GM12801 (cell line): ENCODE measurements around the gene ATP5MG.

Experiments used
- CTCF ChIP-seq: IDR thresholded peaks from one replicate; pipeline ENCODE4 v1.5.1; 2011; ENCODE audit warnings: control low read depth; ENCODE audit not compliant: insufficient read length; ENCODE audit errors: extremely low read depth

Gene ATP5MG

GRCh38 chr11:118448294-118448693 is 46.9 kb downstream of the ATP5MG start:
- no peak for TF ChIP-seq CTCF

GRCh38 chr11:118449316-118449918 is 48.0 kb downstream of the ATP5MG start:
- no peak for TF ChIP-seq CTCF

GRCh38 chr11:118450451-118450850 is 49.0 kb downstream of the ATP5MG start:
- no peak for TF ChIP-seq CTCF
